Measurements from ENCODE around the gene MRPL28.

GRCh38 chr16:379183-379960, 9.0 kb upstream of the MRPL28 start:
- no peak for TF ChIP-seq CTCF (IDR thresholded peaks at IDR 0.05)
- no peak for TF ChIP-seq ZFX (IDR thresholded peaks at IDR 0.05; ENCODE audit: borderline replicate concordance)
